GM12878 (cell line): Measurements from ENCODE around the gene CCDC71L. TPM values are rescaled to one million over a fixed set of nuclear protein-coding genes. Genes with fewer than 3 reads are reported as not detected.
"Not testable (repeated sequence)": the region's sequence is repeated elsewhere in the genome, so short reads cannot be mapped to it uniquely, and the experiment has no call there.

Experiments used
- ATAC-seq: fragments of 200-7000 bp; cut with Tn5 transposase; 3 replicates; pipeline ENCODE4 v1.9.1; 2020; ENCODE audit warnings: mild to moderate bottlenecking, moderate library complexity
- BruUV-seq: library from RNA; stranded (reverse); fragments of 400-500 nt; replicated peaks from 2 replicates; lab custom pipeline; 2021; lab: Mats Ljungman, UMichigan
- CTCF ChIA-PET: fragments of 300-600 bp; sonication (Branson Sonifier 250); formaldehyde crosslinking; extraction: SDS; loops from one replicate; lab custom pipeline; 2021; ENCODE audit warnings: inconsistent platforms; lab: Yijun Ruan, JAX
- POLR2A ChIA-PET: fragments of 350-600 bp; formaldehyde crosslinking; extraction: SDS; loops from one replicate; lab custom pipeline; 2021; ENCODE audit warnings: inconsistent platforms; lab: Charles Lee
- RAD21 ChIA-PET: fragments of 300-600 bp; sonication (Branson Sonifier 250); formaldehyde crosslinking; loops from one replicate; lab custom pipeline; 2023; ENCODE audit warnings: antibody characterized with exemption; ENCODE audit not compliant: unreplicated experiment; lab: Charles Lee
- SMC1A ChIA-PET: fragments of 300-600 bp; sonication (Branson Sonifier 250); formaldehyde crosslinking; loops from one replicate; lab custom pipeline; 2023; ENCODE audit not compliant: unreplicated experiment, uncharacterized antibody; lab: Charles Lee
- DNase-seq: peaks from one replicate; pipeline ENCODE4 v3.0.0-alpha.2; 2011; ENCODE audit warnings: low read depth, low spot score
- FAIRE-seq: peaks from 3 replicates; lab custom pipeline; 2011; peaks lifted over from hg19 to GRCh38; lab: Jason Lieb, UNC
- H2AFZ ChIP-seq: 2 replicates; pipeline ENCODE4 v1.6.0; 2011; ENCODE audit warnings: low read depth, low read length, control low read depth; ENCODE audit not compliant: control insufficient read depth
- H3K27ac ChIP-seq: 2 replicates; pipeline ENCODE4 v1.5.1; 2011; ENCODE audit warnings: control low read depth; ENCODE audit not compliant: control insufficient read depth, insufficient read depth
- H3K27me3 ChIP-seq, 2 experiments: replicated peaks in 1 of 2; 2 replicates each; pipeline versions ENCODE4 v1.6.0 to v1.6.1; 2011; ENCODE audit warnings: low read length in 1 of 2; ENCODE audit not compliant: control insufficient read depth in 2 of 2, insufficient read depth in 2 of 2
- H3K36me3 ChIP-seq, 2 experiments: 2 replicates each; pipeline ENCODE4 v1.5.1; 2011; ENCODE audit warnings: low read length in 1 of 2; ENCODE audit not compliant: control insufficient read depth in 2 of 2, insufficient read depth in 2 of 2
- H3K4me1 ChIP-seq: 2 replicates; pipeline ENCODE4 v1.6.1; 2011; ENCODE audit warnings: mild to moderate bottlenecking, low read length, moderate library complexity, mixed read lengths; ENCODE audit not compliant: control insufficient read depth, insufficient read depth
- H3K4me2 ChIP-seq: 2 replicates; pipeline ENCODE4 v1.6.0; 2011; ENCODE audit warnings: control low read depth; ENCODE audit not compliant: control insufficient read depth, insufficient read depth
- H3K4me3 ChIP-seq: fragments of 200-600 bp; sonication (generic); 2 replicates; pipeline ENCODE4 v1.5.1; 2016
- H3K79me2 ChIP-seq: 2 replicates; pipeline ENCODE4 v1.6.0; 2011; ENCODE audit warnings: low read length; ENCODE audit not compliant: control insufficient read depth, insufficient read depth
- H3K9ac ChIP-seq: 2 replicates; pipeline ENCODE4 v1.8.0; 2011; ENCODE audit warnings: low read length, control low read depth, mixed read lengths; ENCODE audit not compliant: control insufficient read depth, insufficient read depth
- H3K9me3 ChIP-seq: replicated peaks from 3 replicates; pipeline ENCODE4 v1.5.1; 2011; ENCODE audit warnings: mild to moderate bottlenecking, low read length; ENCODE audit not compliant: control insufficient read depth, insufficient read depth
- H4K20me1 ChIP-seq: 2 replicates; pipeline ENCODE4 v1.6.0; 2011; ENCODE audit not compliant: control insufficient read depth, insufficient read depth
- CHD4 ChIP-seq: fragments of 200-600 bp; sonication (generic); IDR thresholded peaks from 2 replicates; pipeline ENCODE4 v1.6.1; 2016; ENCODE audit warnings: mild to moderate bottlenecking
- RUNX3 ChIP-seq: IDR thresholded peaks from 2 replicates; pipeline ENCODE4 v1.6.1; 2012; ENCODE audit warnings: low read length, inconsistent platforms
- SIX5 ChIP-seq: IDR thresholded peaks from 2 replicates; pipeline ENCODE4 v1.6.1; 2011; ENCODE audit warnings: mild to moderate bottlenecking, low read depth, low read length, moderate library complexity; ENCODE audit not compliant: severe bottlenecking
- SMAD5 ChIP-seq: IDR thresholded peaks from 2 replicates; pipeline ENCODE4 v1.6.1; 2016; ENCODE audit warnings: antibody characterized with exemption, low read depth
- TAF1 ChIP-seq: IDR thresholded peaks from 2 replicates; pipeline ENCODE4 v1.6.1; 2011; ENCODE audit warnings: mild to moderate bottlenecking, low read depth, low read length, borderline replicate concordance
- WGBS: methylation state at CpG from one replicate; pipeline ENCODE4 v1.1.6; 2016; ENCODE audit warnings: low lambda C conversion rate; ENCODE audit not compliant: insufficient replicate concordance, insufficient coverage; ENCODE audit errors: missing lambda C conversion rate; 5-methylcytosine and 5-hydroxymethylcytosine counted together
- in situ Hi-C: fragments of 300-500 bp; cut with MboI; formaldehyde crosslinking; loops from 9 replicates; pipeline ENCODE4 v1.14.3; 2018; ENCODE audit warnings: mixed read lengths
- intact Hi-C: fragments of 100-400 bp; cut with micrococcal nuclease; formaldehyde crosslinking; loops from one replicate; pipeline ENCODE4 v1.14.2; 2022; ENCODE audit not compliant: unreplicated experiment
- polyA plus RNA-seq, 11 experiments: library from polyadenylated mRNA; depleted of rRNA in 4 of 11; unstranded in 6 of 11; stranded (reverse) in 5 of 11; fragments of >200 nt; fragmentation: Nextera tagmentation in 4 of 11; fragmentation: Illumina TruSeq in 1 of 11; extraction: Ambion mirVana in 4 of 11; extraction: Trizol in 1 of 11; gene quantifications; 1 replicate in 1 of 11; 2 replicates in 10 of 11; pipeline versions ENCODE4 v1.2.1 to v1.2.3, GENCODE V29; 2011 to 2016; ENCODE audit warnings: inconsistent platforms in 2 of 11, missing spikeins in 2 of 11, low read depth in 1 of 11
- total RNA-seq, 4 experiments: library from RNA; depleted of rRNA in 3 of 4; stranded (reverse); fragments of >200 nt in 3 of 4; fragmentation: Illumina TruSeq in 1 of 4; extraction: Trizol in 1 of 4; gene quantifications; 2 replicates each; pipeline versions ENCODE4 v1.2.1 to v1.2.3, GENCODE V29; 2013 to 2021
- TF ChIP-seq, protein P1 (sequence below): IDR thresholded peaks from 2 replicates; pipeline ENCODE4 v1.6.1; 2012; ENCODE audit warnings: improper control_type of control experiment, low read depth, low read length; ENCODE audit not compliant: insufficient replicate concordance
- TF ChIP-seq, protein P2 (sequence below): IDR thresholded peaks from 2 replicates; pipeline ENCODE4 v1.6.1; 2012; ENCODE audit warnings: low read length, inconsistent platforms

CCDC71L gene
- total and polyA plus RNA-seq, 10 of the 15 experiments (the other 5 are each of a cell fraction or from before 2014, with no cell fraction given), result 1.1 to 20.7 (median 3.8) TPM

GRCh38 chr7:106709604-106710003, 48.6 kb upstream of the CCDC71L start:
- H3K27ac ChIP-seq, H3K4me3 ChIP-seq, H3K36me3 ChIP-seq, FAIRE-seq, POLR2A ChIA-PET, DNase-seq, H3K9ac ChIP-seq, H2AFZ ChIP-seq, H3K4me1 ChIP-seq, ATAC-seq, H3K9me3 ChIP-seq, RAD21 ChIA-PET, H4K20me1 ChIP-seq, BruUV-seq, H3K4me2 ChIP-seq, H3K79me2 ChIP-seq, H3K27me3 ChIP-seq, intact Hi-C loops, in situ Hi-C loops: not testable (repeated sequence)
- ChIA-PET CTCF (interaction anchor here (1.2 kb wide), 1 partner anchor 8 kb away, joined by 3 read pairs; no protein-coding TSS in a partner anchor), SMC1A (interaction anchor here (1.0 to 1.9 kb wide), 2 partner anchors 8 to 27 kb away, joined by 4 to 6 read pairs; no protein-coding TSS in a partner anchor)
- WGBS, result 48% methylated on average over 7 of the region's 7 CpGs

GRCh38 chr7:106704000-106704840, 43.3 kb upstream of the CCDC71L start:
- CTCF ChIA-PET, result interaction anchor here (0.6 to 1.0 kb wide), 2 partner anchors 32 to 528 kb away, joined by 3 to 4 read pairs; no protein-coding TSS in a partner anchor
- no peaks in the 10 kb centered on the region for H3K27me3 ChIP-seq
- peak overlapping the region; percentile 13 for H2AFZ ChIP-seq
- intact Hi-C loops, result no loop called here
- no peaks in the 10 kb centered on the region for H3K79me2 ChIP-seq
- DNase-seq, result no peak
- H3K4me2 ChIP-seq, result no peak overlapping the region
- peak; percentile 76 for ATAC-seq
- no peak overlapping the region for H3K27ac ChIP-seq
- SMC1A ChIA-PET, result interaction anchor here (0.9 to 1.4 kb wide), 2 partner anchors 27 to 32 kb away, joined by 3 to 5 read pairs; no protein-coding TSS in a partner anchor
- BruUV-seq, result no TSS peak
- no peak overlapping the region for H3K9ac ChIP-seq
- no peak for FAIRE-seq
- POLR2A ChIA-PET, result interaction anchor here (0.6 kb wide), 1 partner anchor 145 kb away, joined by 3 read pairs; no protein-coding TSS in a partner anchor
- in situ Hi-C loops, result no loop called here
- H3K4me3 ChIP-seq, result no peak overlapping the region
- no peaks in the 10 kb centered on the region for H4K20me1 ChIP-seq
- no peaks in the 10 kb centered on the region for H3K4me1 ChIP-seq
- H3K9me3 ChIP-seq, result no peaks in the 10 kb centered on the region; the same call in 2 of the 3 replicates
- WGBS, result 33% methylated on average over 3 of the region's 3 CpGs
- H3K36me3 ChIP-seq, result no peaks in the 10 kb centered on the region
- RAD21 ChIA-PET, result interaction anchor here (1.2 kb wide), 1 partner anchor 161 kb away, joined by 3 read pairs; no protein-coding TSS in a partner anchor
- TF ChIP-seq, protein P1, sequence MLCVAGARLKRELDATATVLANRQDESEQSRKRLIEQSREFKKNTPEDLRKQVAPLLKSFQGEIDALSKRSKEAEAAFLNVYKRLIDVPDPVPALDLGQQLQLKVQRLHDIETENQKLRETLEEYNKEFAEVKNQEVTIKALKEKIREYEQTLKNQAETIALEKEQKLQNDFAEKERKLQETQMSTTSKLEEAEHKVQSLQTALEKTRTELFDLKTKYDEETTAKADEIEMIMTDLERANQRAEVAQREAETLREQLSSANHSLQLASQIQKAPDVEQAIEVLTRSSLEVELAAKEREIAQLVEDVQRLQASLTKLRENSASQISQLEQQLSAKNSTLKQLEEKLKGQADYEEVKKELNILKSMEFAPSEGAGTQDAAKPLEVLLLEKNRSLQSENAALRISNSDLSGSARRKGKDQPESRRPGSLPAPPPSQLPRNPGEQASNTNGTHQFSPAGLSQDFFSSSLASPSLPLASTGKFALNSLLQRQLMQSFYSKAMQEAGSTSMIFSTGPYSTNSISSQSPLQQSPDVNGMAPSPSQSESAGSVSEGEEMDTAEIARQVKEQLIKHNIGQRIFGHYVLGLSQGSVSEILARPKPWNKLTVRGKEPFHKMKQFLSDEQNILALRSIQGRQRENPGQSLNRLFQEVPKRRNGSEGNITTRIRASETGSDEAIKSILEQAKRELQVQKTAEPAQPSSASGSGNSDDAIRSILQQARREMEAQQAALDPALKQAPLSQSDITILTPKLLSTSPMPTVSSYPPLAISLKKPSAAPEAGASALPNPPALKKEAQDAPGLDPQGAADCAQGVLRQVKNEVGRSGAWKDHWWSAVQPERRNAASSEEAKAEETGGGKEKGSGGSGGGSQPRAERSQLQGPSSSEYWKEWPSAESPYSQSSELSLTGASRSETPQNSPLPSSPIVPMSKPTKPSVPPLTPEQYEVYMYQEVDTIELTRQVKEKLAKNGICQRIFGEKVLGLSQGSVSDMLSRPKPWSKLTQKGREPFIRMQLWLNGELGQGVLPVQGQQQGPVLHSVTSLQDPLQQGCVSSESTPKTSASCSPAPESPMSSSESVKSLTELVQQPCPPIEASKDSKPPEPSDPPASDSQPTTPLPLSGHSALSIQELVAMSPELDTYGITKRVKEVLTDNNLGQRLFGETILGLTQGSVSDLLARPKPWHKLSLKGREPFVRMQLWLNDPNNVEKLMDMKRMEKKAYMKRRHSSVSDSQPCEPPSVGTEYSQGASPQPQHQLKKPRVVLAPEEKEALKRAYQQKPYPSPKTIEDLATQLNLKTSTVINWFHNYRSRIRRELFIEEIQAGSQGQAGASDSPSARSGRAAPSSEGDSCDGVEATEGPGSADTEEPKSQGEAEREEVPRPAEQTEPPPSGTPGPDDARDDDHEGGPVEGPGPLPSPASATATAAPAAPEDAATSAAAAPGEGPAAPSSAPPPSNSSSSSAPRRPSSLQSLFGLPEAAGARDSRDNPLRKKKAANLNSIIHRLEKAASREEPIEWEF, result peak; percentile 12
- TF ChIP-seq CHD4 (no peak), RUNX3 (0 out of 2 replicates have a peak, but pooled peaks have one; percentile 13), SIX5 (no peak), TAF1 (no peak), SMAD5 (no peak)
- TF ChIP-seq, protein P2, sequence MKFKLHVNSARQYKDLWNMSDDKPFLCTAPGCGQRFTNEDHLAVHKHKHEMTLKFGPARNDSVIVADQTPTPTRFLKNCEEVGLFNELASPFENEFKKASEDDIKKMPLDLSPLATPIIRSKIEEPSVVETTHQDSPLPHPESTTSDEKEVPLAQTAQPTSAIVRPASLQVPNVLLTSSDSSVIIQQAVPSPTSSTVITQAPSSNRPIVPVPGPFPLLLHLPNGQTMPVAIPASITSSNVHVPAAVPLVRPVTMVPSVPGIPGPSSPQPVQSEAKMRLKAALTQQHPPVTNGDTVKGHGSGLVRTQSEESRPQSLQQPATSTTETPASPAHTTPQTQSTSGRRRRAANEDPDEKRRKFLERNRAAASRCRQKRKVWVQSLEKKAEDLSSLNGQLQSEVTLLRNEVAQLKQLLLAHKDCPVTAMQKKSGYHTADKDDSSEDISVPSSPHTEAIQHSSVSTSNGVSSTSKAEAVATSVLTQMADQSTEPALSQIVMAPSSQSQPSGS, result peak; percentile 16; the same call in 1 of the 2 replicates
